GM18867 (cell line): ENCODE data around the gene C16orf89.
A peak's percentile ranks its signal among the peaks of the same experiment; 100 is the strongest.
"Not testable (repeated sequence)": the region's sequence is repeated elsewhere in the genome, so short reads cannot be mapped to it uniquely, and the experiment has no call there.

Source experiments
- ATAC-seq: cut with Tn5 transposase; IDR thresholded peaks from one replicate; pipeline ENCODE4 v1.9.1; 2021; ENCODE audit warnings: mild to moderate bottlenecking, moderate library complexity; ENCODE audit not compliant: unreplicated experiment

The C16orf89 gene

GRCh38 chr16:5062790-5063765, 2.7 kb downstream of the C16orf89 start:
- no peak for ATAC-seq

GRCh38 chr16:5062051-5062450, 3.7 kb downstream of the C16orf89 start:
- ATAC-seq: peak; percentile 88

GRCh38 chr16:5060073-5060641, 5.6 kb downstream of the C16orf89 start:
- ATAC-seq: no peak

- no peak for ATAC-seq
These were observed 6.2 kb downstream of the C16orf89 start for GRCh38 chr16:5059386-5060072.

GRCh38 chr16:5058476-5058875, 7.3 kb downstream of the C16orf89 start:
- ATAC-seq: no peak

GRCh38 chr16:5056352-5056751, 9.4 kb downstream of the C16orf89 start:
- ATAC-seq: peak; percentile 74

GRCh38 chr16:5054876-5055865, 10.6 kb downstream of the C16orf89 start:
- ATAC-seq: no peak

GRCh38 chr16:5046914-5047313, 18.8 kb downstream of the C16orf89 start:
- no peak for ATAC-seq

- no peak for ATAC-seq
These were observed 20.1 kb downstream of the C16orf89 start for GRCh38 chr16:5045499-5046115.

GRCh38 chr16:5044581-5044980, 21.2 kb downstream of the C16orf89 start:
- not testable (repeated sequence) for ATAC-seq

GRCh38 chr16:5044011-5044540, 21.7 kb downstream of the C16orf89 start:
- no peak for ATAC-seq

GRCh38 chr16:5042574-5043171, 23.1 kb downstream of the C16orf89 start:
- ATAC-seq: no peak

GRCh38 chr16:5041600-5042133, 24.1 kb downstream of the C16orf89 start:
- peak; percentile 62 for ATAC-seq

- no peak for ATAC-seq
These were observed 25.3 kb downstream of the C16orf89 start for GRCh38 chr16:5040451-5040850.

- ATAC-seq: no peak
These were observed 29.3 kb downstream of the C16orf89 start for GRCh38 chr16:5036228-5037156.

- no peak for ATAC-seq
These were observed 29.9 kb downstream of the C16orf89 start for GRCh38 chr16:5035909-5036227.

GRCh38 chr16:5034167-5034523, 31.6 kb downstream of the C16orf89 start:
- no peak for ATAC-seq
